ENCODE measurements around the gene RNASE13. TPM values are rescaled to one million over a fixed set of nuclear protein-coding genes. Genes with fewer than 3 reads are reported as not detected.
A peak's percentile ranks its signal among the peaks of the same experiment; 100 is the strongest.

The RNASE13 gene
- total RNA-seq, 4 donors from 2014 or later = not detected

DNA sequence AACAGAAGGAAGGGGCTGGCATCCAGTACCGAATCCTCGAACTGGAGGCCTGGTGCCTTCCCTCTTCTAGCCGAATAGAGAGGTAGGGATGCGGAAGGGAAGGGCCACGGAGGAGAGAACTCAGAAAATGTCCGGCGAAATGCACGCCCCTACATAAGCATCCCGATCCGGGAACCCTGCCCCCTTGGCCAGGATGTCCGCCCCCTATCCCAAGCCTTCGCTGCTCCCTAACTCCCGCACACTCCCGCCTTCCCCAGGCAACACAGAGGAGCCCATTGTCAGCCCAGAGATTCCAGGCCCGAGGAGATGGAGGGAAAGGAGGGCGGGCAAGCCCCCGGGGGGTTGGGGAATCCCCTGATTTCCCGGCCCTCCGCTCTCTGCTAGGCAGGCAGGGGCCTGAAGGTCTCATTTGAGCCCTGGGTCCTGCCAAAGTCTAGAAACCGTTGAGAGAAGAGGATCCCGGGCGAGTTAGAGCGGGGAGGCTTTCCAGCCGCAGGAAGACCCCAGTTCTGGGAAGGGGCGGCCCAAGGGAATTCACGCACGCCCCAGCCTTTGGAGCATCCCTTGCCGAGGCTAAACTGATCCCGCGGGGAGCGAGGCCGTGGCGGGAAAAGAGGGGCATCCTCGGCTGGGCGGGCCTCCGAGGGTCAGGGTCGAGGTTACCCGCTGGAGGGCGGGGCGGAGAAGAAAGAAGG lies 34.9 kb upstream of the RNASE13 start:
- TF ChIP-seq, protein P1, sequence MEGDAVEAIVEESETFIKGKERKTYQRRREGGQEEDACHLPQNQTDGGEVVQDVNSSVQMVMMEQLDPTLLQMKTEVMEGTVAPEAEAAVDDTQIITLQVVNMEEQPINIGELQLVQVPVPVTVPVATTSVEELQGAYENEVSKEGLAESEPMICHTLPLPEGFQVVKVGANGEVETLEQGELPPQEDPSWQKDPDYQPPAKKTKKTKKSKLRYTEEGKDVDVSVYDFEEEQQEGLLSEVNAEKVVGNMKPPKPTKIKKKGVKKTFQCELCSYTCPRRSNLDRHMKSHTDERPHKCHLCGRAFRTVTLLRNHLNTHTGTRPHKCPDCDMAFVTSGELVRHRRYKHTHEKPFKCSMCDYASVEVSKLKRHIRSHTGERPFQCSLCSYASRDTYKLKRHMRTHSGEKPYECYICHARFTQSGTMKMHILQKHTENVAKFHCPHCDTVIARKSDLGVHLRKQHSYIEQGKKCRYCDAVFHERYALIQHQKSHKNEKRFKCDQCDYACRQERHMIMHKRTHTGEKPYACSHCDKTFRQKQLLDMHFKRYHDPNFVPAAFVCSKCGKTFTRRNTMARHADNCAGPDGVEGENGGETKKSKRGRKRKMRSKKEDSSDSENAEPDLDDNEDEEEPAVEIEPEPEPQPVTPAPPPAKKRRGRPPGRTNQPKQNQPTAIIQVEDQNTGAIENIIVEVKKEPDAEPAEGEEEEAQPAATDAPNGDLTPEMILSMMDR (IDR thresholded peaks at IDR 0.05) = no peak
- peak overlapping the region; percentile 55 for H3K4me3 ChIP-seq (ENCODE audit: low read depth, poor library complexity, severe bottlenecking)
- intact Hi-C loops (cut with DNase I; ENCODE audit: low total_unique reads) = no loop called here
- peak in 1 of 2 donors; percentile 89 for DNase-seq (ENCODE audit: low spot score in 2 of 2)
- 4% methylated on average over 28 to 31 of the region's 40 CpGs for WGBS, 2 donors

DNA sequence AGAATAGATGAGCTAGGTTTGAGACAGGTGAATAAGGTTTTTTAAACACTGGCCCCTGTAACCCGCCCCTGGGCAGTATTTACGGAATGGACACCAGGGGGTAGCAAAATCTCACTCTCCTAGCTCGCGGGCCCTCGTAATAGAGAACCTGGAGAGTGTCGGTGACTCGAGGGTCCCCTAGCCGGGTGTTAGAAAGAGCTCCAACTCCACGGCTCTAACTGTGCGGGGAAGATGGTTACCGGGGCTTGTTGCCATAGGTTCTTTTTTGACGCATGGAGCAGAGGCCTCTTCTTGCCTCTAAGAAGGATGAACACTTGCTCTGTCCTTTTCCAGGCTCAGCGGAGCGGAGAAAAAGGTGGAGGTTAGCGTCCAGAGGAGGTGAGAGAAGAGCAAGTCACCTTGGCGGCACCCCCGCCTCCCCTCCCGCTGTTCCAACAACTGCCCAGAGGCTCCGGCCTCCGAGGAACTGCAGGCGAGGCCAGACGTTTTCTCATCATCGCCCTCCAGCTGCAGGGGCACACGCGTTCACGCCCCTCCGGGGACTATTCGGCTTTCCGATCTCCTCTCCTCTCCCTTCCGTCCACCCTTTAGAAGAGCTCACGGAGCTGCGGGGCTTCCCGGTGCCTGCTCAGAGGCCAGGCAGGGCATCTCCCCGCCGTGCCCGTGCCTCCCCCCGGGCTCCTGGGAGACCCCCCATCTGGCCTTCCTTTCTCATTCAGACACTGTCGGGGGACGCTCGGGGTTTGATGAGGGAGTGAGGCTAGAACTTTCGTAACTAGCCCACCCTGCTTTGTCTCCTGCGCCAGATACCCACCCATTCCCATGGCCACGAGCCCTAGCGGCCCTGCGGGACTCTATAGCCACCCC lies 34.1 kb upstream of the RNASE13 start:
- peak overlapping the region; percentile 5 for H3K4me3 ChIP-seq (ENCODE audit: low read depth, poor library complexity, severe bottlenecking)
- WGBS, 2 donors = 13 to 25% methylated on average over 45 of the region's 45 CpGs
- peak in 1 of 2 donors; percentile 88 for DNase-seq (ENCODE audit: low spot score in 2 of 2)
- TF ChIP-seq, protein P1 (IDR thresholded peaks at IDR 0.05) = peak in 1 of 3 donors; percentile 48
- no peak for TF ChIP-seq POLR2A (IDR thresholded peaks at IDR 0.05)
- intact Hi-C loops (cut with DNase I; ENCODE audit: low total_unique reads) = no loop called here

DNA sequence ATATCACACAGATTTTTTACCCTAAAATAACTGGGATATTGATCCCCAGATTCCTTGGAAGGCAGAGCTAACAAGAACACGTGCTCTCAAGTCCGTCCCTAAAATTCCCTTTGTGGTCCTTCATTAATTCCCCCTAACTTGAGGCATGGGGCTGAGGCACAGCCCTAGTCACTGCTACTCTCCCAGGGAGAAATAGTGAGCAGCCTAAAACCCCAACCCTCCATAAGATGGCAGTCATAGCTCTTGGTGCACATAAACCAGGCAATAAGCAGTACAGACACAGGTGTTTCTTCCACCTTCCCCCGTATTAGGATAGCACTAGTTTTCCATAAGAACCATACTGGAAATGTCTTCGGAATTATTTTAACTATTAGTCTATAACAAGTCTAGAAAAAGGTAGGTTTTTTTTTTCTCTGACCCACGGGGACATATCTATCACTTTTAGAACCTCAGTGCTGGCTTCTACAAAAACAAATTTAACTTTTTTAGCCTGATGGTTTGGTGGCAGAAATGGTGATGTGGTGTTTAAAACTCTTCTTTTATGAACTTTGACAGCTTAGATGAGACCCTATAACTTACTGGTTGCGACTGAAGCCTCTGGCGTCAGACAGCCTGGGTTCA lies 32.4 kb upstream of the RNASE13 start:
- intact Hi-C loops (cut with DNase I; ENCODE audit: low total_unique reads) = no loop called here
- 70 to 71% methylated on average over 7 of the region's 7 CpGs for WGBS, 2 donors
- no peak overlapping the region for H3K4me3 ChIP-seq (ENCODE audit: low read depth, poor library complexity, severe bottlenecking)
- TF ChIP-seq, protein P1 (IDR thresholded peaks at IDR 0.05) = no peak
- TF ChIP-seq POLR2A (IDR thresholded peaks at IDR 0.05) = no peak
- DNase-seq (ENCODE audit: low spot score in 2 of 2) = peak in 1 of 2 donors; percentile 37

DNA sequence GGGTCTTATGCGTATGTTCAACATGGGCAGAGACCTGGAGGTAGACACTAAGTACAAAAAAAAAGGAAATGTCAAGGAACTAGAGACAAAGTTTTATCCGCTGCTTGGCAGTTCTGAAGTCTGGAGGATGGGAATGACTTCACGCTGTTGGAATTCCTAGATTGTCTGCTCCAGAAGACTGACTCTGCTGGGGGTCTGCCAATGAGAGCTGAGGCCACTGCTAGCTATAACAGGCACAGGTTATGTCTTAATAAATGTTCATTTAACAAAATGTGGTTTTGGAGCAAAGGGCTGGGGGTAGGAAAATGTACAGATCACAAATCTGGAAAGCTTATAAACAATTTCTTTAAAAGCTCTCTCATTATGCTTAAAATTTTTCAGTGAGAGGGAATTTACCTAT lies 28.9 kb upstream of the RNASE13 start:
- 34 to 52% methylated on average over 3 of the region's 3 CpGs for WGBS, 2 donors
- H3K4me3 ChIP-seq (ENCODE audit: low read depth, poor library complexity, severe bottlenecking) = no peak overlapping the region
- no peak for TF ChIP-seq POLR2A (IDR thresholded peaks at IDR 0.05)
- TF ChIP-seq, protein P1 (IDR thresholded peaks at IDR 0.05) = no peak
- peak in 1 of 2 donors; percentile 80 for DNase-seq (ENCODE audit: low spot score in 2 of 2)
- intact Hi-C loops (cut with DNase I; ENCODE audit: low total_unique reads) = no loop called here

DNA sequence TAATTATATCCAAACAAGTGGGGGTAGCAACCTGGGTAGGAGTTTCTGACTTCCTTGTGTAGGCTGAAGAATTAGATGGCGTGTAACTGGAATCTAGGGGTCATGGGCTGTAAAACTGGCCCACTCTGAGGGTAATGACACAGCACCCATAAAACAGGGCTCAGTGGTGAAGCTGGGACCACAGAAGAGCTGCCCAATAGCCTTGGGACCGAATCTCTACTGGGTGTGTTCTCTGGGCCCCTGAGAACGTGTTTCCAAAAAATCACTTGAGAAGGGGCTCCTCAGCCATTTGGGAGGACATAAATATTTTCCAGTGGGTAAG lies 26.7 kb upstream of the RNASE13 start:
- intact Hi-C loops (cut with DNase I; ENCODE audit: low total_unique reads) = no loop called here
- TF ChIP-seq, protein P1 (IDR thresholded peaks at IDR 0.05) = no peak
- no peak for TF ChIP-seq POLR2A (IDR thresholded peaks at IDR 0.05)
- DNase-seq (ENCODE audit: low spot score in 2 of 2) = no peak
- H3K4me3 ChIP-seq (ENCODE audit: low read depth, poor library complexity, severe bottlenecking) = no peak overlapping the region
- 83 to 94% methylated on average over 3 of the region's 3 CpGs for WGBS, 2 donors
